ENCODE measurements around the gene LDHD. TPM values are rescaled to one million over a fixed set of nuclear protein-coding genes. Genes with fewer than 3 reads are reported as not detected.

Gene LDHD
- total RNA-seq, 4 donors from 2014 or later: 5.1 to 12.8 (median 8.6) TPM

GRCh38 chr16:75074304-75074793 lies 42.2 kb downstream of the LDHD start:
- no peak for ATAC-seq
- no peak overlapping the region for H3K4me3 ChIP-seq
- H3K27me3 ChIP-seq: no peaks in the 10 kb centered on the region
- H3K9me3 ChIP-seq: no peaks in the 10 kb centered on the region
- H3K27ac ChIP-seq: no peak overlapping the region
- H3K4me1 ChIP-seq: peaks cover 0 to 25% (median 0%) of the 10 kb centered on the region in 3 donors
- no peak for TF ChIP-seq POLR2A (IDR thresholded peaks at IDR 0.05)
- 79 to 86% methylated on average over 3 of the region's 4 CpGs for WGBS, 2 donors (ENCODE audit: low coverage in 1 of 2)
- H3K36me3 ChIP-seq: no peaks in the 10 kb centered on the region

GRCh38 chr16:75073545-75074303 lies 42.9 kb downstream of the LDHD start:
- no peak for ATAC-seq

GRCh38 chr16:75072239-75072947 lies 44.2 kb downstream of the LDHD start:
- H3K9me3 ChIP-seq: no peaks in the 10 kb centered on the region
- no peak for ATAC-seq
- H3K36me3 ChIP-seq: no peaks in the 10 kb centered on the region
- no peak for TF ChIP-seq POLR2A (IDR thresholded peaks at IDR 0.05)
- TF ChIP-seq EP300 (IDR thresholded peaks at IDR 0.05): no peak
- TF ChIP-seq POLR2AphosphoS5 (IDR thresholded peaks at IDR 0.05): no peak
- TF ChIP-seq CTCF (IDR thresholded peaks at IDR 0.05): no peak
- no peak overlapping the region for H3K4me3 ChIP-seq
- 75 to 88% methylated on average over 1 of the region's 2 CpGs for WGBS, 2 donors (ENCODE audit: low coverage in 1 of 2)
- no peak overlapping the region for H3K27ac ChIP-seq
- peaks cover 0 to 36% (median 0%) of the 10 kb centered on the region in 3 donors for H3K4me1 ChIP-seq
- no peaks in the 10 kb centered on the region for H3K27me3 ChIP-seq

More at GRCh38 chr16:75073545-75074303, 42.9 kb downstream of the LDHD start:
- Histone ChIP-seq H3K27ac (no peak overlapping the region), H3K27me3 (no peaks in the 10 kb centered on the region), H3K4me1 (peaks cover 0 to 25% (median 0%) of the 10 kb centered on the region in 3 donors), H3K4me3 (no peak overlapping the region), H3K36me3 (no peaks in the 10 kb centered on the region), H3K9me3 (no peaks in the 10 kb centered on the region)
- no peak for TF ChIP-seq POLR2A (IDR thresholded peaks at IDR 0.05)
- no peak for TF ChIP-seq EP300 (IDR thresholded peaks at IDR 0.05)
- TF ChIP-seq CTCF (IDR thresholded peaks at IDR 0.05): no peak
- TF ChIP-seq POLR2AphosphoS5 (IDR thresholded peaks at IDR 0.05): no peak
- 62 to 82% methylated on average over 2 to 10 of the region's 20 CpGs for WGBS, 2 donors (ENCODE audit: low coverage in 1 of 2)

GRCh38 chr16:75071621-75072020 lies 45.0 kb downstream of the LDHD start:
- no peak overlapping the region for H3K27ac ChIP-seq
- H3K36me3 ChIP-seq: no peaks in the 10 kb centered on the region
- H3K9me3 ChIP-seq: no peaks in the 10 kb centered on the region
- TF ChIP-seq CTCF (IDR thresholded peaks at IDR 0.05) (no peak), POLR2AphosphoS5 (IDR thresholded peaks at IDR 0.05) (no peak), EP300 (IDR thresholded peaks at IDR 0.05) (no peak), POLR2A (IDR thresholded peaks at IDR 0.05) (no peak)
- H3K4me3 ChIP-seq: no peak overlapping the region
- 92 to 95% methylated on average over 3 of the region's 3 CpGs for WGBS, 2 donors (ENCODE audit: low coverage in 1 of 2)
- no peak for ATAC-seq
- no peaks in the 10 kb centered on the region for H3K27me3 ChIP-seq
- peaks cover 0 to 37% (median 0%) of the 10 kb centered on the region in 3 donors for H3K4me1 ChIP-seq

GRCh38 chr16:75070012-75070841 lies 46.4 kb downstream of the LDHD start:
- H3K36me3 ChIP-seq: no peaks in the 10 kb centered on the region
- H3K4me1 ChIP-seq: peaks cover 0 to 34% (median 0%) of the 10 kb centered on the region in 3 donors
- no peaks in the 10 kb centered on the region for H3K27me3 ChIP-seq
- ATAC-seq: no peak
- H3K27ac ChIP-seq: no peak overlapping the region
- no peak overlapping the region for H3K4me3 ChIP-seq
- no peaks in the 10 kb centered on the region for H3K9me3 ChIP-seq
- WGBS, 2 donors (ENCODE audit: low coverage in 1 of 2): 60 to 77% methylated on average over 10 to 11 of the region's 11 CpGs
- no peak for TF ChIP-seq EP300 (IDR thresholded peaks at IDR 0.05)
- TF ChIP-seq POLR2A (IDR thresholded peaks at IDR 0.05): no peak
- no peak for TF ChIP-seq POLR2AphosphoS5 (IDR thresholded peaks at IDR 0.05)
- TF ChIP-seq CTCF (IDR thresholded peaks at IDR 0.05): no peak
